A673 (cell line): Measurements from ENCODE around the gene LRP1B. TPM values are rescaled to one million over a fixed set of nuclear protein-coding genes. Genes with fewer than 3 reads are reported as not detected.

ENCODE experiments used
- BruUV-seq: library from RNA; stranded (reverse); fragments of 400-500 nt; replicated peaks from 2 replicates; lab custom pipeline; 2021; lab: Mats Ljungman, UMichigan
- CTCF ChIA-PET: fragments of 300-600 bp; sonication (Branson Sonifier 250); formaldehyde crosslinking; loops from one replicate; lab custom pipeline; 2022; ENCODE audit warnings: antibody characterized with exemption; lab: Charles Lee
- POLR2A ChIA-PET: fragments of 300-600 bp; sonication (Branson Sonifier 250); formaldehyde crosslinking; loops from one replicate; lab custom pipeline; 2022; ENCODE audit warnings: antibody characterized with exemption; ENCODE audit not compliant: low non-redundant PET; lab: Charles Lee
- DNase-seq: peaks from one replicate; pipeline ENCODE4 v3.0.0-alpha.2; 2015; ENCODE audit warnings: low spot score
- H3K27ac ChIP-seq: fragments of 200-600 bp; sonication (generic); 2 replicates; pipeline ENCODE4 v1.5.1; 2016; ENCODE audit warnings: mixed run types, low read depth, mild to moderate bottlenecking, mixed read lengths, antibody characterized with exemption, low read length; ENCODE audit not compliant: poor library complexity, severe bottlenecking
- H3K27me3 ChIP-seq: fragments of 200-600 bp; sonication (generic); replicated peaks from 2 replicates; pipeline ENCODE4 v1.6.1; 2017; ENCODE audit warnings: mixed run types, low read depth, mild to moderate bottlenecking, mixed read lengths, antibody characterized with exemption, low read length; ENCODE audit not compliant: insufficient read depth, poor library complexity
- H3K36me3 ChIP-seq: fragments of 200-600 bp; sonication (generic); 2 replicates; pipeline ENCODE4 v1.6.1; 2016; ENCODE audit warnings: mixed run types, mild to moderate bottlenecking, mixed read lengths, antibody characterized with exemption, low read length; ENCODE audit not compliant: insufficient read depth, poor library complexity, severe bottlenecking
- H3K4me1 ChIP-seq: fragments of 200-600 bp; sonication (generic); 2 replicates; pipeline ENCODE4 v1.6.1; 2017; ENCODE audit warnings: mixed run types, mild to moderate bottlenecking, mixed read lengths, antibody characterized with exemption, low read length; ENCODE audit not compliant: insufficient read depth, poor library complexity, severe bottlenecking
- H3K4me3 ChIP-seq: fragments of 200-600 bp; sonication (generic); 2 replicates; pipeline ENCODE4 v1.5.1; 2016; ENCODE audit warnings: low read depth, mixed run types, mild to moderate bottlenecking, mixed read lengths, low read length; ENCODE audit not compliant: poor library complexity, severe bottlenecking
- H3K9me3 ChIP-seq: fragments of 200-600 bp; sonication (generic); 2 replicates; pipeline ENCODE4 v1.6.1; 2016; ENCODE audit warnings: mixed run types, low read depth, mild to moderate bottlenecking, mixed read lengths, antibody characterized with exemption, low read length; ENCODE audit not compliant: poor library complexity, severe bottlenecking
- CTCF ChIP-seq: fragments of 300-800, 200-600 bp; sonication (generic); conservative IDR thresholded peaks from 2 replicates; pipeline ENCODE4 v1.5.1; 2017; ENCODE audit warnings: low read depth, mild to moderate bottlenecking, antibody characterized with exemption, low read length, moderate library complexity, mixed read lengths
- EZH2 ChIP-seq: fragments of 200-600 bp; sonication (generic); IDR thresholded peaks from 2 replicates; pipeline ENCODE4 v1.6.1; 2017; ENCODE audit warnings: borderline replicate concordance, low read depth, mild to moderate bottlenecking, mixed read lengths, antibody characterized with exemption, low read length; ENCODE audit not compliant: poor library complexity, severe bottlenecking
- intact Hi-C: fragments of 100-400 bp; cut with micrococcal nuclease; formaldehyde crosslinking; loops from one replicate; pipeline ENCODE4 v1.10.0; 2022; ENCODE audit not compliant: unreplicated experiment
- total RNA-seq: library from RNA; stranded (reverse); gene quantifications from 2 replicates; pipeline ENCODE4 v1.2.3, GENCODE V29; 2021

Gene LRP1B
- total RNA-seq, 1 experiment from 2014 or later, result 9.9 TPM

GRCh38 chr2:140601801-140602200 lies 1529.0 kb downstream of the LRP1B start:
- no peak for DNase-seq
- Histone ChIP-seq H3K27ac (no peak overlapping the region), H3K9me3 (no peaks in the 10 kb centered on the region), H3K27me3 (no peaks in the 10 kb centered on the region), H3K4me3 (no peak overlapping the region), H3K36me3 (no peaks in the 10 kb centered on the region), H3K4me1 (no peaks in the 10 kb centered on the region)
- POLR2A ChIA-PET, result no interaction called here
- intact Hi-C loops, result no loop called here
- CTCF ChIA-PET, result no interaction called here
- BruUV-seq, result no TSS peak
- TF ChIP-seq CTCF (no peak), EZH2 (no peak)

- Histone ChIP-seq H3K27ac (no peak overlapping the region), H3K36me3 (no peaks in the 10 kb centered on the region), H3K4me1 (no peaks in the 10 kb centered on the region), H3K27me3 (no peaks in the 10 kb centered on the region), H3K9me3 (no peaks in the 10 kb centered on the region), H3K4me3 (no peak overlapping the region)
- no TSS peak for BruUV-seq
- ChIA-PET POLR2A (no interaction called here), CTCF (no interaction called here)
- DNase-seq, result no peak
- no peak for TF ChIP-seq EZH2
- intact Hi-C loops, result no loop called here
These were observed 1529.5 kb downstream of the LRP1B start for GRCh38 chr2:140601342-140601741.

GRCh38 chr2:140600116-140600515 lies 1530.7 kb downstream of the LRP1B start:
- ChIA-PET POLR2A (no interaction called here), CTCF (no interaction called here)
- DNase-seq, result peak; percentile 58
- no peak overlapping the region for H3K4me3 ChIP-seq
- no peaks in the 10 kb centered on the region for H3K36me3 ChIP-seq
- H3K4me1 ChIP-seq, result no peaks in the 10 kb centered on the region
- H3K27ac ChIP-seq, result no peak overlapping the region
- intact Hi-C loops, result no loop called here
- BruUV-seq, result no TSS peak
- H3K27me3 ChIP-seq, result no peaks in the 10 kb centered on the region
- TF ChIP-seq CTCF, result no peak
- no peaks in the 10 kb centered on the region for H3K9me3 ChIP-seq

GRCh38 chr2:140597836-140598235 lies 1533.0 kb downstream of the LRP1B start:
- Histone ChIP-seq H3K4me1 (no peaks in the 10 kb centered on the region), H3K4me3 (no peak overlapping the region), H3K27me3 (no peaks in the 10 kb centered on the region), H3K36me3 (no peaks in the 10 kb centered on the region), H3K9me3 (no peaks in the 10 kb centered on the region), H3K27ac (no peak overlapping the region)
- CTCF ChIA-PET, result no interaction called here
- no peak for TF ChIP-seq EZH2
- TF ChIP-seq CTCF, result no peak
- no TSS peak for BruUV-seq
- intact Hi-C loops, result no loop called here
- DNase-seq, result no peak
- POLR2A ChIA-PET, result no interaction called here
